Activated CD4-positive, alpha-beta T cell treated with anti-CD3 and anti-CD28 coated beads, Interleukin-2, amount 50 U/mL, for 24 hours (primary cell): ENCODE measurements around the gene DDI1.

Experiments
- DNase-seq, 2 donors: peaks; one replicate each; pipeline ENCODE4 v3.0.0-alpha.2; 2020; ENCODE audit warnings: low read depth in 1 of 2, low spot score in 1 of 2

Gene DDI1

GRCh38 chr11:104036588-104036987 is at the start of gene DDI1:
TSS of gene DDI1 (plus strand) at chr11:104036640. CDS start at chr11:104036823, 183 bp downstream.
- no peak for DNase-seq

- no peak for DNase-seq
Measured at GRCh38 chr11:103987629-103988594, 48.5 kb upstream of the DDI1 start.

GRCh38 chr11:103988595-103988969 is 47.9 kb upstream of the DDI1 start:
- DNase-seq = no peak

GRCh38 chr11:103993507-103993906 is 42.9 kb upstream of the DDI1 start:
- no peak for DNase-seq

GRCh38 chr11:103994094-103994493 is 42.3 kb upstream of the DDI1 start:
- no peak for DNase-seq

- no peak for DNase-seq
Measured at GRCh38 chr11:103994518-103994917, 41.9 kb upstream of the DDI1 start.

DNA sequence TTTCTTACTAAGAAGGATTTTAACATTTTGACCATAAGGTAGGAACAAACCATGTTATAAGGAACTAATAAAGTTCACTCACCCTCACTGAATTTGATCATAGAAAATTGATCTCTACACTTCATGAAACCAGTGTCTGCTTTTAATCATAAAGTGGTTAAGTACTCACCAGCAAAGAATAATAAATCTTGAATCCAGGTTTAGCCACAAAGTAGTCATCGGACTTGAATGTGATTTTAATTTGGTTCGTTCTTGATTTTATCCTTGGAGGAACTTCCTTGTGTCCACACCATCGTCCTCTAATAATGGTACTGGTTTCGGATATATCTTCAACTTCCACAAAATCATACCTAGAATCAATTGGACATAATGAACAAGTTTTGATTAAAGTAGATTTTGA is 40.5 kb upstream of the DDI1 start:
- no peak for DNase-seq

DNA sequence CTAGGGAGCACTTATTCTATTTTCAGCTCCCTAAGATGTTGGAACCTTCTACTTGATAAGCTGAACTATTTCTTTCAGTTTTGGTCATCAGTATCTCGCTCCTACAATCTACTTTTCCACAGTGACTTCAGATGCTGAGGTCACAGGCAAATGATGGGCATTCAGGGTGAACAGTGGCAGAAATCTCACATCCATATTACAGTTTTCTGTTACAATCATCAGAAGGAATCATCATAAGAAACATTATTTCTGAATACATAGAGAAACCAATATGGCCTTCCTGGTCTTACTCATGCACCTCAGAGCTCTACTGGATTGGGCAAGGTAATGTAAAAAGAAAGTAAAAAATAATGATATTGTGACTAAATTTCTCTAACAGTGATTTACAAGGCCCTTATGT is 39.4 kb upstream of the DDI1 start:
- DNase-seq = no peak

DNA sequence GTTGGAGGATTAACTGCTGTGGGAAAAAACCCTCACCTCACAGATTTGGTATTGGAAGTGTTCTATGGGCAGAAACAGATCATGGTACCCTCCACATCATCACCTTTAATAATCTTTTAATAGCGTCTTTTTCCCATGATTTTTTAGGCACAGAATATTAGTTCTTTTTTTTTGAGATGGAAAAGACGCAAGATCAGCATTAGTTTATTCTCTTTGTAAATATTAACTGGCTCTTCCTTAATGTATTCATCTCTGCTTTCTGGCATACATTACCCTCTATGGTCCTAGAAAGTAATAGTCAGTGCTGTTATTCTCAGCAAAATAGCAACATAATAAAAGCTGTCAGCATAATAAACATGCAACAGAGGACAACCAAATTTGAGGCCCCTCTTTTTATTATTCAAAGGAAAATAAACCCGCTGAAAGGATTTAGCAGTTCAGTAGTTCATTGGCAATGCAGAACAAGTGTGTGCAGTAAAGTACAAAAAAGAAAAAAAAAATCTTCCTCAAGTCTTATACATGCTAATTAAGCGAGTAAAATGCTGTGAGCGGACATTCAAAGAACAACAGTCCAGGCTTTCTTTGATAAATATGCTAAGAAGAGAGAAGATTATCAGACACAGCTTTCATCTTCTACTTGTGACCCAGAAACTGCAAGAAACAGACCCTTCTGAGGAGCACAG is 37.5 kb upstream of the DDI1 start:
- no peak for DNase-seq

GRCh38 chr11:104000798-104001197 is 35.6 kb upstream of the DDI1 start:
- DNase-seq = no peak

GRCh38 chr11:104001561-104002056 is 34.8 kb upstream of the DDI1 start:
- DNase-seq = no peak

GRCh38 chr11:104003491-104003890 is 32.9 kb upstream of the DDI1 start:
- no peak for DNase-seq

DNA sequence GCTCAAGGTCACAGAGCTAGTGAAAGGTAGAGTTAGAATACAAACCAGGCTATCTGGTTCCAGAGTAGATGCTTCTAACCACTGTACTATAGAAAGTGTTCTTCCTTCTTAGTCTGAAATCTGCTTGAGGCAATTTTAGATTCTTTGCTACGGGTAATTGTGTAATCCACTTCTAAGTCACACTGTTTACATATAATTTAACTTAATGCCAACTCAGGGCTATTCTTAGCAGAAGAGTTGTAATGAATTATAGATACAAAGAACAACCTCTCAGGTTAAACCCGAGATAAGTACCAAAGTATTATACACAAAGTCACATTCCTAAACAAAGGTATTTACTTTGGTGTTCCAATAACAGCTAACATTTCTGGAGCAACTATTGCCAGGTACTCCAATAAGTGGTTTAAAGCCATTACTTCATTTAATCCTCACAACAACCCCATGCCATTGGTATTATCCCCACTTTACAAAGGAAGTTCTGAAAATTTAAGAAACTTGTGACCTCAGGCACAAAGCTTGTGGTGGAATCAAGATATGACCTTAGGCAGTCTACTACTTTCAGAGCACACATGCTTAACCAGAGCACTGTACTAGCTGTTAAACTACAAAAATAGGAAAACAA is 31.1 kb upstream of the DDI1 start:
- no peak for DNase-seq

GRCh38 chr11:104009744-104010143 is 26.7 kb upstream of the DDI1 start:
- DNase-seq = no peak

DNA sequence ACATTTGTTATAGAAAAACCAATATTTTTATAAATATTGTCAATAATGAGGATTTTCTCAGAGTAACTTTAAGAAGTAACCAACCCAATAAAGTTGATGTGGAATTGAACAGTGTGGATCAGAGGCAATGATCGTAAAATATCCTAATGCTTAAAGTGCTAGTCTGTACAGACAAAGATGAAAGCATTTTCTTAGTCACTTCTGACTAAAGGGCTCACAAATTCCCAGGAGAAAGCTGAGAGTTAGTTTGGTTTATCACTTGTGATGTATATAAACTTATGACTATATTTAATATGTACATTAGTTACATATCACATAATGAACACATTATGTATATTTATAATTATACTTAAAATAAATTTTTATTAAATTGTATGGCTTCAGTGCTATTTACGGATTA is 25.4 kb upstream of the DDI1 start:
- DNase-seq = no peak

GRCh38 chr11:104015649-104016415 is 20.6 kb upstream of the DDI1 start:
- DNase-seq = no peak

DNA sequence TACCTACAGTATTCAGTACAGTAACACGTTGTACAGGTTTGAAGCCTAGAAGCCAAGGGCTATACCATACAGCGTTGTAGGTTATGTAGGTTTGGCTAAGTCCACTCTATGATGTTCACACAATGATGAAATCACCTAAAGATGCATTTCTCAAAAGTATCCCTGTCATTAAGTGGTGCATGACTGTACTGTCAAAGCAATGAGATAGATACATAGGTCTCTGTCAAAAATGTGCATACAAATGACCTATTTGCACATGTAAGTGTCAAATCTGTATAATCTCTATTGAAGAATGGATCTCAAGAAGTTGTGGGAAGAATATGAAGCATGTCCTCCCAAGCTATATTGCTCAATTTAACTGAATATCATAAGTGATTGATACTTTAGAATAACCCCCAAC is 11.9 kb upstream of the DDI1 start:
- no peak for DNase-seq

DNA sequence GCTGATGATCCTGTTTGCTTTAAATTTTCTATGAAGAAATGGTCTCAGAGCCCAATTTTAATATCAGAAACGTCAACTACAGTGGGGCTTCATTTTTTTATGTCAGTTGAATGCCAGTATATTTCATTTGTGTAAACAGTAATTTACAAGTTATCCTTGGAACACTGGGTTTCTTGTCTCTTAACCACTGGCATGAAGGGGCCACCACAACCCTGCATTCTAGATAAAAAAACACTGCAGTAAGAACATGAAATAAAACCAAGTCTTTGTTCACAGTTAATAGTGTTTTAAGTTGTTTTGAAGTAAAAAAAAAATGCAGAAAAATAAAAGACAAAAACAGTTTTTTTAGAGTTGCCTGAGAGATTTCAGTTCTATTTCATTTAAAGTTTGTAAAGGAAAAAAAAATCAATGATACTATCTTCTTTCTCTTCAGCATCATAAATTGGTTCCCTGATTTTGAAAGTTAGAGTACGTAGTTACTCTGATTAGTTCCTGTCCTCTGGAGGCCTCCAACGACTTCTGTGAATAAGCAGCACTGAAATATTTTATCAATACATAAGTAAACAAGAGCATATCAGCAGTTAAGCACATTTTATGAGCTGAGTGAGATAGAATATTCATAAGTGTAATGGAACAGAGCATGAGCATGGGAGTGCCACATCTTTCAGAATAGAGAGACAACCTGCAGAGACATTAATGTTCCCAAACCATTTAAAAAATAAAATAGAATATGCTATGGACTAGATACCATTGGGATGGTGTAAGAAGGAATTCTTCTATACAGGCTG is 7.8 kb upstream of the DDI1 start:
- no peak for DNase-seq

DNA sequence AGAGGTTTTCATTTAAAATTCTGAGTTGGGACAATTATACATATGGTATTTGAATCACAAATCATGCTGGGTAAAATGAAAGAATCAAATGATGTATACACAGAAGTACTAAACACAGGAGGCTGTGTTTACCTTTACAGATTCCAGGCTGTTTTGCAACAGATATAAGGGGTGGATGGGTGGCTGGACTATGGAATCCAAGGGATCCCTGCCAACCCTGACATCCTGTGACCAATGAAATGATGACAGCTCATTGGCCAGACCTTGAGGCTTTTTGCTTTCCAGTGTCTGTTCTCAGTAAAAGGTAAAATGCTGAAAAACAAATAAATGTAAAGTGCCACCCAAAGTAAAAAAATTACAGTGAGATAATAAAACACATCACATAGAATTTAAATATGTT is 3.3 kb upstream of the DDI1 start:
- no peak for DNase-seq

- no peak for DNase-seq
Measured at GRCh38 chr11:104033561-104033960, 2.9 kb upstream of the DDI1 start.
